ENCODE data around the gene NFKB1.

Gene NFKB1

GRCh38 chr4:102527695-102528283, 26.6 kb downstream of the NFKB1 start:
- H3K4me3 ChIP-seq (ENCODE audit: low read depth, low read length) = no peak overlapping the region

- H3K4me3 ChIP-seq (ENCODE audit: low read depth, low read length) = no peak overlapping the region
These were observed 28.8 kb downstream of the NFKB1 start for GRCh38 chr4:102529977-102530376.

GRCh38 chr4:102530986-102531385, 29.8 kb downstream of the NFKB1 start:
- no peak overlapping the region for H3K4me3 ChIP-seq (ENCODE audit: low read depth, low read length)

- H3K4me3 ChIP-seq (ENCODE audit: low read depth, low read length) = no peak overlapping the region
These were observed 30.3 kb downstream of the NFKB1 start for GRCh38 chr4:102531462-102531861.

- no peak overlapping the region for H3K4me3 ChIP-seq (ENCODE audit: low read depth, low read length)
These were observed 32.2 kb downstream of the NFKB1 start for GRCh38 chr4:102533348-102533747.

GRCh38 chr4:102533904-102534303, 32.7 kb downstream of the NFKB1 start:
- H3K4me3 ChIP-seq (ENCODE audit: low read depth, low read length) = no peak overlapping the region

- no peak overlapping the region for H3K4me3 ChIP-seq (ENCODE audit: low read depth, low read length)
These were observed 33.7 kb downstream of the NFKB1 start for GRCh38 chr4:102534845-102535244.

- H3K4me3 ChIP-seq (ENCODE audit: low read depth, low read length) = no peak overlapping the region
These were observed 34.4 kb downstream of the NFKB1 start for GRCh38 chr4:102535398-102536082.

- no peak overlapping the region for H3K4me3 ChIP-seq (ENCODE audit: low read depth, low read length)
These were observed 35.6 kb downstream of the NFKB1 start for GRCh38 chr4:102536768-102537167.

GRCh38 chr4:102537269-102537668, 36.1 kb downstream of the NFKB1 start:
- no peak overlapping the region for H3K4me3 ChIP-seq (ENCODE audit: low read depth, low read length)

GRCh38 chr4:102541697-102542096, 40.5 kb downstream of the NFKB1 start:
- no peak overlapping the region for H3K4me3 ChIP-seq (ENCODE audit: low read depth, low read length)

- H3K4me3 ChIP-seq (ENCODE audit: low read depth, low read length) = no peak overlapping the region
These were observed 42.1 kb downstream of the NFKB1 start for GRCh38 chr4:102543030-102543928.

- H3K4me3 ChIP-seq (ENCODE audit: low read depth, low read length) = no peak overlapping the region
These were observed 45.5 kb downstream of the NFKB1 start for GRCh38 chr4:102546635-102547034.

GRCh38 chr4:102547973-102548372, 46.8 kb downstream of the NFKB1 start:
- no peak overlapping the region for H3K4me3 ChIP-seq (ENCODE audit: low read depth, low read length)

- H3K4me3 ChIP-seq (ENCODE audit: low read depth, low read length) = no peak overlapping the region
These were observed 50.9 kb downstream of the NFKB1 start for GRCh38 chr4:102551958-102552565.

- no peak overlapping the region for H3K4me3 ChIP-seq (ENCODE audit: low read depth, low read length)
These were observed 51.6 kb downstream of the NFKB1 start for GRCh38 chr4:102552781-102553180.

GRCh38 chr4:102553982-102554381, 52.8 kb downstream of the NFKB1 start:
- no peak overlapping the region for H3K4me3 ChIP-seq (ENCODE audit: low read depth, low read length)

- H3K4me3 ChIP-seq (ENCODE audit: low read depth, low read length) = no peak overlapping the region
These were observed 53.3 kb downstream of the NFKB1 start for GRCh38 chr4:102554482-102554881.

- H3K4me3 ChIP-seq (ENCODE audit: low read depth, low read length) = no peak overlapping the region
These were observed 53.8 kb downstream of the NFKB1 start for GRCh38 chr4:102554992-102555391.

GRCh38 chr4:102557636-102558035, 56.5 kb downstream of the NFKB1 start:
- no peak overlapping the region for H3K4me3 ChIP-seq (ENCODE audit: low read depth, low read length)

GRCh38 chr4:102560115-102560514, 59.0 kb downstream of the NFKB1 start:
- H3K4me3 ChIP-seq (ENCODE audit: low read depth, low read length) = no peak overlapping the region
